Measurements from ENCODE around the gene PYGM. TPM values are rescaled to one million over a fixed set of nuclear protein-coding genes. Genes with fewer than 3 reads are reported as not detected.

PYGM gene
- total and polyA plus RNA-seq, 7 experiments from 2014 or later = 0.26 to 16.2 (median 12.3) TPM

GRCh38 chr11:64698427-64698826, 61.3 kb downstream of the PYGM start:
- H3K27ac Mint-ChIP-seq = no peak overlapping the region
- CTCF ChIA-PET = interaction anchor here (1.2 kb wide), 1 partner anchor 10 kb away, joined by 6 read pairs; no protein-coding TSS in a partner anchor
- H3K4me3 ChIP-seq (ENCODE audit: low read length) = no peak overlapping the region
- no peaks in the 10 kb centered on the region for H3K4me1 ChIP-seq (ENCODE audit: control insufficient read depth in 2 of 2, insufficient read depth in 2 of 2, low read length in 2 of 2)
- H3K9me3 Mint-ChIP-seq = no peaks in the 10 kb centered on the region
- no peaks in the 10 kb centered on the region for H3K36me3 ChIP-seq (ENCODE audit: control insufficient read depth in 2 of 3, insufficient read depth in 3 of 3, low read length in 3 of 3)
- DNase-seq (no peak), ATAC-seq (no peak)
- POLR2A ChIA-PET = no interaction called here
- intact Hi-C loops (cut with micrococcal nuclease) = no loop called here
- no peaks in the 10 kb centered on the region for H3K9me3 ChIP-seq (ENCODE audit: control insufficient read depth in 2 of 3, low read length in 3 of 3)
- H3K4me3 Mint-ChIP-seq = no peak overlapping the region
- H3K27me3 Mint-ChIP-seq = peaks cover 1 to 45% (median 18%) of the 10 kb centered on the region in 5 donors
- H3K4me1 Mint-ChIP-seq = peaks cover 0 to under 1% (median 0%) of the 10 kb centered on the region in 7 donors
- H3K27ac ChIP-seq (ENCODE audit: low read depth, low read length) = no peak overlapping the region
- H3K36me3 Mint-ChIP-seq = no peaks in the 10 kb centered on the region
- H3K27me3 ChIP-seq (ENCODE audit: control insufficient read depth in 2 of 2, insufficient read depth in 2 of 2, low read length in 2 of 2) = peaks cover 2 to 3% of the 10 kb centered on the region in 2 donors

- H3K4me1 Mint-ChIP-seq = peaks cover 2 to 6% (median 3%) of the 10 kb centered on the region in 7 donors
- no peak overlapping the region for H3K4me3 Mint-ChIP-seq
- POLR2A ChIA-PET = no interaction called here
- H3K9me3 Mint-ChIP-seq = no peaks in the 10 kb centered on the region
- intact Hi-C loops (cut with micrococcal nuclease) = no loop called here
- H3K36me3 Mint-ChIP-seq = no peaks in the 10 kb centered on the region
- Histone ChIP-seq H3K27ac (ENCODE audit: low read depth, low read length) (no peak overlapping the region), H3K4me3 (ENCODE audit: low read length) (no peak overlapping the region), H3K27me3 (ENCODE audit: control insufficient read depth in 2 of 2, insufficient read depth in 2 of 2, low read length in 2 of 2) (peaks cover 2 to 3% of the 10 kb centered on the region in 2 donors), H3K4me1 (ENCODE audit: control insufficient read depth in 2 of 2, insufficient read depth in 2 of 2, low read length in 2 of 2) (no peaks in the 10 kb centered on the region), H3K36me3 (ENCODE audit: control insufficient read depth in 2 of 3, insufficient read depth in 3 of 3, low read length in 3 of 3) (no peaks in the 10 kb centered on the region), H3K9me3 (ENCODE audit: control insufficient read depth in 2 of 3, low read length in 3 of 3) (no peaks in the 10 kb centered on the region)
- peaks cover 8 to 46% (median 24%) of the 10 kb centered on the region in 5 donors for H3K27me3 Mint-ChIP-seq
- H3K27ac Mint-ChIP-seq = no peak overlapping the region
- DNase-seq = no peak
- ATAC-seq = no peak
- CTCF ChIA-PET = interaction anchor here (0.6 kb wide), 1 partner anchor 9 kb away, joined by 3 read pairs; no protein-coding TSS in a partner anchor
Measured at GRCh38 chr11:64697663-64698375, 62.0 kb downstream of the PYGM start.

Other genes with a start within 250 kb of the PYGM start
- gene SLC22A11, start 204.0 kb downstream of the PYGM start, total RNA-seq = not detected
- gene SLC22A11, start 204.0 kb downstream of the PYGM start, polyA plus RNA-seq = not detected
- not detected for gene SLC22A12, start 168.8 kb downstream of the PYGM start, total RNA-seq
- gene SLC22A12, start 168.8 kb downstream of the PYGM start, polyA plus RNA-seq = not detected
- gene NRXN2, start 36.8 kb downstream of the PYGM start, total RNA-seq = under 1 TPM in 3 of 5 experiments, not detected in 2; 0.07 to 0.71 (median 0.27) TPM
- not detected for gene NRXN2, start 36.8 kb downstream of the PYGM start, polyA plus RNA-seq
- 100 to 1,000 TPM; 211 to 697 (median 654) TPM for gene RASGRP2, start 15.8 kb downstream of the PYGM start, total RNA-seq
- gene RASGRP2, start 15.8 kb downstream of the PYGM start, polyA plus RNA-seq = 100 to 1,000 TPM; 197 to 312 TPM
- 1,000 to 10,000 TPM in 2 of 5 experiments, 100 to 1,000 TPM in 3; 462 to 1,612 (median 904) TPM for gene SF1, start 18.6 kb upstream of the PYGM start, total RNA-seq
- 100 to 1,000 TPM; 101 to 155 TPM for gene SF1, start 18.6 kb upstream of the PYGM start, polyA plus RNA-seq
- 100 to 1,000 TPM in 2 of 5 experiments, 10 to 100 TPM in 3; 75.2 to 130 (median 84.3) TPM for gene MAP4K2, start 43.2 kb upstream of the PYGM start, total RNA-seq
- gene MAP4K2, start 43.2 kb upstream of the PYGM start, polyA plus RNA-seq = 10 to 100 TPM; 40.7 to 63.0 TPM
- 10 to 100 TPM; 25.7 to 46.4 (median 38.0) TPM for gene MEN1, start 50.6 kb upstream of the PYGM start, total RNA-seq
- gene MEN1, start 50.6 kb upstream of the PYGM start, polyA plus RNA-seq = 10 to 100 TPM; 33.8 to 54.9 TPM
- gene CDC42BPG, start 84.7 kb upstream of the PYGM start, total RNA-seq = 1 to 10 TPM in 4 of 5 experiments, under 1 TPM in 1; 0.22 to 9.2 (median 8.1) TPM
- gene CDC42BPG, start 84.7 kb upstream of the PYGM start, polyA plus RNA-seq = under 1 TPM; 0.27 to 0.47 TPM
- 100 to 1,000 TPM; 124 to 263 (median 208) TPM for gene EHD1, start 118.6 kb upstream of the PYGM start, total RNA-seq
- 100 to 1,000 TPM; 102 to 141 TPM for gene EHD1, start 118.6 kb upstream of the PYGM start, polyA plus RNA-seq
- gene ATG2A, start 157.2 kb upstream of the PYGM start, total RNA-seq = 100 to 1,000 TPM in 1 of 5 experiments, 10 to 100 TPM in 4; 30.6 to 105 (median 36.2) TPM
- 1 to 10 TPM; 3.4 to 5.2 TPM for gene ATG2A, start 157.2 kb upstream of the PYGM start, polyA plus RNA-seq
- gene PPP2R5B, start 164.7 kb upstream of the PYGM start, total RNA-seq = 10 to 100 TPM; 11.9 to 19.1 (median 18.8) TPM
- 1 to 10 TPM; 4.5 to 7.5 TPM for gene PPP2R5B, start 164.7 kb upstream of the PYGM start, polyA plus RNA-seq
- gene GPHA2, start 175.9 kb upstream of the PYGM start, total RNA-seq = under 1 TPM in 1 of 5 experiments, not detected in 4; 0.48 TPM
- gene GPHA2, start 175.9 kb upstream of the PYGM start, polyA plus RNA-seq = not detected
- gene MAJIN, start 212.1 kb upstream of the PYGM start, total RNA-seq = 1 to 10 TPM in 1 of 5 experiments, under 1 TPM in 3, not detected in 1; 0.48 to 1.1 (median 0.85) TPM
- 1 to 10 TPM in 1 of 2 donors, not detected in 1; 1.2 TPM for gene MAJIN, start 212.1 kb upstream of the PYGM start, polyA plus RNA-seq
- gene BATF2, start 237.0 kb upstream of the PYGM start, total RNA-seq = under 1 TPM in 1 of 5 experiments, not detected in 4; 0.39 TPM
- gene BATF2, start 237.0 kb upstream of the PYGM start, polyA plus RNA-seq = not detected